SK-N-SH treated with all-trans-retinoic acid at 6 μM for 48 hours (cell line): ENCODE results near the gene FGF21.

ENCODE experiments used
- ARNTL ChIP-seq: fragments of 450-650 bp; formaldehyde crosslinking; IDR thresholded peaks from 2 replicates; pipeline ENCODE4 v1.5.0; 2020; ENCODE audit warnings: low read depth, mild to moderate bottlenecking, moderate library complexity, borderline replicate concordance
- BACH2 ChIP-seq: fragments of 250-450 bp; sonication (Bioruptor Pico); IDR thresholded peaks from 2 replicates; pipeline ENCODE4 v1.9.0; 2021; ENCODE audit warnings: mild to moderate bottlenecking, borderline replicate concordance
- CREB5 ChIP-seq: fragments of 250-450 bp; sonication (Bioruptor Pico); IDR thresholded peaks from 2 replicates; pipeline ENCODE4 v1.5.1; 2020; ENCODE audit warnings: low read depth, mild to moderate bottlenecking, moderate library complexity
- CSDC2 ChIP-seq: fragments of 250-450 bp; sonication (Bioruptor Pico); IDR thresholded peaks from 2 replicates; pipeline ENCODE4 v1.5.0; 2020; ENCODE audit warnings: mild to moderate bottlenecking, moderate library complexity
- CSRNP3 ChIP-seq: fragments of 250-450 bp; sonication (Bioruptor Pico); IDR thresholded peaks from 2 replicates; pipeline ENCODE4 v1.5.1; 2021; ENCODE audit warnings: mild to moderate bottlenecking, moderate library complexity
- ISL1 ChIP-seq: fragments of 250-450 bp; sonication (Bioruptor Pico); IDR thresholded peaks from 2 replicates; pipeline ENCODE4 v2.1.2; 2022; ENCODE audit warnings: mild to moderate bottlenecking, moderate library complexity
- OSR1 ChIP-seq: fragments of 250-450 bp; sonication (Bioruptor Pico); IDR thresholded peaks from 2 replicates; pipeline ENCODE4 v1.8.0; 2022; ENCODE audit warnings: moderate library complexity, mild to moderate bottlenecking, inconsistent platforms
- RARB ChIP-seq: fragments of 250-450 bp; sonication (Bioruptor Pico); IDR thresholded peaks from 2 replicates; pipeline ENCODE4 v1.8.0; 2021; ENCODE audit warnings: mild to moderate bottlenecking, moderate library complexity
- SNAI2 ChIP-seq: fragments of 250-450 bp; sonication (Bioruptor Pico); IDR thresholded peaks from 2 replicates; pipeline ENCODE4 v1.5.0; 2020; ENCODE audit warnings: mild to moderate bottlenecking, moderate library complexity
- ZC3H10 ChIP-seq: fragments of 250-450 bp; sonication (Bioruptor Pico); IDR thresholded peaks from 2 replicates; pipeline ENCODE4 v1.5.1; 2021; ENCODE audit warnings: mild to moderate bottlenecking, moderate library complexity
- TF ChIP-seq, protein P1 (sequence below): fragments of 250-450 bp; sonication (Bioruptor Pico); IDR thresholded peaks from 2 replicates; pipeline ENCODE4 v1.8.0; 2020; ENCODE audit warnings: mild to moderate bottlenecking, moderate library complexity, borderline replicate concordance
- TF ChIP-seq, protein P2 (sequence below): fragments of 250-450 bp; sonication (Bioruptor Pico); IDR thresholded peaks from 2 replicates; pipeline ENCODE4 v1.8.0; 2021; ENCODE audit warnings: low read depth, mild to moderate bottlenecking, moderate library complexity, borderline replicate concordance

DNA sequence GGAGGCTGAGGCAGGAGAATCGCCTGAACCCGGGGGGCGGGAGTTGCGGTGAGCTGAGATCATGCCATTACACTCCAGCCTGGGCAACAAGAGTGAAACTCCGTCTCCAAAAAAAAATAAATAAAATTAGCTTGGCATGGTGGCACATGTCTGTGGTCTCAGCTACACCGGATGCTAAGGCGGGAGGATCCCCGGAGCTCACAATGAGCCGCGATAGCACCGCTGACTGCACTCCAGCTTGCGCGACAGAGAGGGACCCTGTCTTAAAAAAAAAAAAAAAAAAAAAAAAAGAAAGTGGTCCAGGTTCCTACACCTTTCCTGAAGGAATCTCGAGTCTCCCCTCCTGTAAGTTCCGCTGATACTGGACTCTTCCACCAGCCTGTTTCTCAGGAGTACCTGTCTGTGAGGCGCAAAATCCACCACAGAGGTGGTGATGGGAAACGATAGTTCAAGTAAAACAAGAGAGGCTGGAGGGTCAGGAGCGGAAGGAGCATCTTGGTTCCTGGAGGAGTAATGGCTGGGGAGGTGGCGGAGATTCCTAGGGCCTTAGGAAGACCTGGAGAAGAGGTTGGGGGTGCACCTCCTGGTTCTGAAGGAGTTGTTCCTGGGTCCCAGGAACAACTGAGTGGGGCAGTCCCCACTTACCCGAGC, 3.4 kb upstream of the FGF21 start:
- TF ChIP-seq ISL1 (CRISPR knock-in tag) (no peak), ARNTL (CRISPR knock-in tag) (no peak), SNAI2 (CRISPR knock-in tag) (no peak), OSR1 (CRISPR knock-in tag) (no peak), CSRNP3 (CRISPR knock-in tag) (no peak), BACH2 (no peak), CSDC2 (CRISPR knock-in tag) (no peak), ZC3H10 (CRISPR knock-in tag) (no peak), RARB (CRISPR knock-in tag) (no peak), CREB5 (CRISPR knock-in tag) (no peak)
- TF ChIP-seq, protein P1, sequence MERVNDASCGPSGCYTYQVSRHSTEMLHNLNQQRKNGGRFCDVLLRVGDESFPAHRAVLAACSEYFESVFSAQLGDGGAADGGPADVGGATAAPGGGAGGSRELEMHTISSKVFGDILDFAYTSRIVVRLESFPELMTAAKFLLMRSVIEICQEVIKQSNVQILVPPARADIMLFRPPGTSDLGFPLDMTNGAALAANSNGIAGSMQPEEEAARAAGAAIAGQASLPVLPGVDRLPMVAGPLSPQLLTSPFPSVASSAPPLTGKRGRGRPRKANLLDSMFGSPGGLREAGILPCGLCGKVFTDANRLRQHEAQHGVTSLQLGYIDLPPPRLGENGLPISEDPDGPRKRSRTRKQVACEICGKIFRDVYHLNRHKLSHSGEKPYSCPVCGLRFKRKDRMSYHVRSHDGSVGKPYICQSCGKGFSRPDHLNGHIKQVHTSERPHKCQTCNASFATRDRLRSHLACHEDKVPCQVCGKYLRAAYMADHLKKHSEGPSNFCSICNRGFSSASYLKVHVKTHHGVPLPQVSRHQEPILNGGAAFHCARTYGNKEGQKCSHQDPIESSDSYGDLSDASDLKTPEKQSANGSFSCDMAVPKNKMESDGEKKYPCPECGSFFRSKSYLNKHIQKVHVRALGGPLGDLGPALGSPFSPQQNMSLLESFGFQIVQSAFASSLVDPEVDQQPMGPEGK (CRISPR knock-in tag): no peak
- TF ChIP-seq, protein P2, sequence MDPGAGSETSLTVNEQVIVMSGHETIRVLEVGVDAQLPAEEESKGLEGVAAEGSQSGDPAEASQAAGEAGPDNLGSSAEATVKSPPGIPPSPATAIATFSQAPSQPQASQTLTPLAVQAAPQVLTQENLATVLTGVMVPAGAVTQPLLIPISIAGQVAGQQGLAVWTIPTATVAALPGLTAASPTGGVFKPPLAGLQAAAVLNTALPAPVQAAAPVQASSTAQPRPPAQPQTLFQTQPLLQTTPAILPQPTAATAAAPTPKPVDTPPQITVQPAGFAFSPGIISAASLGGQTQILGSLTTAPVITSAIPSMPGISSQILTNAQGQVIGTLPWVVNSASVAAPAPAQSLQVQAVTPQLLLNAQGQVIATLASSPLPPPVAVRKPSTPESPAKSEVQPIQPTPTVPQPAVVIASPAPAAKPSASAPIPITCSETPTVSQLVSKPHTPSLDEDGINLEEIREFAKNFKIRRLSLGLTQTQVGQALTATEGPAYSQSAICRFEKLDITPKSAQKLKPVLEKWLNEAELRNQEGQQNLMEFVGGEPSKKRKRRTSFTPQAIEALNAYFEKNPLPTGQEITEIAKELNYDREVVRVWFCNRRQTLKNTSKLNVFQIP (CRISPR knock-in tag): no peak
